DMS 273 treated with DMSO at 0.1 percent for 48 hours (cell line): ENCODE data around the gene NFU1.
"Not testable (repeated sequence)": the region's sequence is repeated elsewhere in the genome, so short reads cannot be mapped to it uniquely, and the experiment has no call there.

Experiments
- DNase-seq: peaks from one replicate; lab custom pipeline; 2025; lab: John Stamatoyannopoulos, UW

NFU1 gene

DNA sequence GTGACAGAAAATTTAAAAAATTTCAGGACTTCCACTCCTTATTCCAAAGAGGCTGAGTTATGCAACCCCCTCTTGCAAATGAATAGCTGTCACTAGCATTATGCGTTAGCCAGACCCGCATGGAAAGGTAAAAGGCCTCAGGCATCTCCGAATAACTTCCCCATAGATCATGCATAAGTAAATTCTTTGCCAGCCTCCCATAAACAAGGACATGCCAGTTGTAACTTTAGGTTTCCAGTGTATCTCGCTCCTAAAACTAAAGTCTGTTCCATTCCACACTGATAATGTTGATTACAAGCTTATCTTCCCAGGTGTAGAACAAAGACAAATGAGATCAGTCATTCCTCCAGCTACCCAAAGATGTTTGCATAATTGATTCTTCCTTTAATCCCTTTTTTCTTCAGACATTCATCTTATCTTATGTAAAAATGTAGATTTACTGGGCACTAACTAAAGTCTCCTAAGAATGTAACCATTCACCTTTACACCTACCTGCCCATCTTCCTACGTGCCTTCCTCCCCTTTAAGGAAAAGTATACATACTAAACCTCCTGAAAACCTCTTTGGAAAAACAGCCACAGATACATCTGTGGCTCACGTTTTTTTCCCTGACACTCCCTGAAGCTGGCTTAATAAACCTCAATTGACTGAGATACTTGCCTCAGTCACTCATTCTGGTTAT, 13.6 kb upstream of the NFU1 start:
- DNase-seq: no peak

DNA sequence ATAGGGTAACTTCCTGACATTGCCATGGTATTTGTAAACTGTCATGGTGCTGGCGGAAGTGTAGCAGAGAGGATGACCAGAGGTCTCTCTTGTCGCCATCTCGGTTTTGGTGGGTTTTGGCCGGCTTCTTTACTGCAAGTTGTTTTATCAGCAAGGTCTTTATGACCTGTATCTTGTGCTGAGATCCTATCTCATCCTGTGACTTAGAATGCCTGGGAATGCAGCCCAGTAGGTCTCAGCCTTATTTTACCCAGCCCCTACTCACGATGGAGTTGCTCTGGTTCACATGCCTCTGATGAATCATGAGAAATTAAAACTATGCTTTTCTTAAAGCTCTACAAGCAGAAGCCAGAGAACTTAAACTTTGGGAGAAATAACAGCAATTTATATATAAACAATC, 12.7 kb upstream of the NFU1 start:
- DNase-seq: no peak

DNA sequence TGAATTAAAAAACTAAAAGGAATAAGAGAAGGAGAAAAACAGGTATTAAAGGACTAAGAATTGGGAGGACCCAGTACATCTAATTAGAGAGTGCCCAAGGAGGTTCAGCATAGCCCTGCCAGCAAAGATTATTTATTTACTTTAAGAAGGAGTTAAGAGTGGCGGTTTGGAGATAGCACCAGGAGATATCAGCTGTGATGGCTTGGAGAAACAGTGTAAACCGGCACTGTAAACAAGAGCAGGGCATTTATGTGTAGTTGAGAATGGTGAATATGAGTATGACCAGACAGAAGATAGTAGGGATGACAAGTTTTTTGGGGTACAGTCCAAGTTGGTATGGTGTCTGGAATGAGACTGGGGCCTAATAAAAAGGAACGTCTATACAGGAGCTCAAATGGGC, 6.4 kb upstream of the NFU1 start:
- DNase-seq: not testable (repeated sequence)

DNA sequence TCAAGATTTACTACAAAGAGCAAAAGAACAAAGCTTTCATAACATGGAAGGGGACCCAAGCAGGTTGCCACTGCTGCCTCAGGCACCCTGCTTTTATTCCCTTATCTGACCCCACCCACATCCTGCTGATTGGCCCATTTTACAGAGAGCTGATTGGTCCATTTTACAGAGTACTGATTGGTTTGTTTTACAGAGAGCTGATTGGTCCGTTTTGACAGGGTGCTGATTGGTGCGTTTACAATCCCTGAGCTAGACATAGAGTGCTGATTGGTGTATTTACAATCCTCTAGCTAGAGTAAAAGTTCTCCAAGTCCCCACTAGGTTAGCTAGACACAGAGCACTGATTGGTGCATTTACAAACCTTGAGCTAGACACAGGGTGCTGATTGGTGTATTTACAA, 2.3 kb upstream of the NFU1 start:
- DNase-seq: not testable (repeated sequence)

DNA sequence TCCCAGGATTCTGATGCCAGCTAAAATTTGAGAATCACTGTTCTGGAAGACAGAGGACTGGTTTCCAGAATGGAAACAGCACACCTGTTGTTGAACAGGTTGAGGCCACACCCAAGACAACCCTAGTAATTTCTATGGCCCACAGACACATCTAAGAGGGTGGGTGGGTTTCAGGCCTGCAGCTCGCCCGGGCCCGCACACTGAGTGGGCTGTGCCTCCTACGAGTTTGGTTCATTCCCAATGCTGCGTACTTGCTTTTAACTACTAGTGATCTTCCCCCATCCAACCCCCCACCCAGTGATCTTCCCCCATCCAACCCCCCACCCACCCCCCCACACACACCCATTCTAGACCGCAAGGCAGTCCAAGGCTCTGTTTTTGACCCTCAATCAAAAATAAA, 1.3 kb upstream of the NFU1 start:
- no peak for DNase-seq

DNA sequence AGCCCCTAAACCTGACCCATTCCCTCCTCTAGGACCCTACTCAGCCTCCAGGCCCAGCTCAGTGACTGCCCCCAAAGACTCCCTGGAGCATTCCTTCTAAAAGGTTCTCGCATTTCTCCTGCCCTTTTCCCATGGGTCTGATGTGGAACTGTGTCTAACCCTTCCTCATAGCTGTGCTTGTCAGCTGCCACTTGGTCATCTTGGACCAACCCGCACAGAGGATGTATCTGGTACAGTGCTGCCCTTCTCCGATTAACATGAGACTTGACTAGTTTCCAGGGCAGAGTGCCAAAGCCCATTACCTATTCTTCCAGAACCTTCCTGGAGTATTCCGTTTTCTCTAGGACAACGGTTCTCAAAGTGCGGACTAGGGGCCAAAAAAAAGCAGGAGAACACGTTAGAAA, 518 bp upstream of the NFU1 start:
- no peak for DNase-seq

- DNase-seq: no peak
Observed at GRCh38 chr2:69436596-69436937, 668 bp downstream of the NFU1 start.

GRCh38 chr2:69434753-69435152, 2.5 kb downstream of the NFU1 start:
- no peak for DNase-seq

GRCh38 chr2:69429491-69430183, 7.6 kb downstream of the NFU1 start:
- DNase-seq: no peak

DNA sequence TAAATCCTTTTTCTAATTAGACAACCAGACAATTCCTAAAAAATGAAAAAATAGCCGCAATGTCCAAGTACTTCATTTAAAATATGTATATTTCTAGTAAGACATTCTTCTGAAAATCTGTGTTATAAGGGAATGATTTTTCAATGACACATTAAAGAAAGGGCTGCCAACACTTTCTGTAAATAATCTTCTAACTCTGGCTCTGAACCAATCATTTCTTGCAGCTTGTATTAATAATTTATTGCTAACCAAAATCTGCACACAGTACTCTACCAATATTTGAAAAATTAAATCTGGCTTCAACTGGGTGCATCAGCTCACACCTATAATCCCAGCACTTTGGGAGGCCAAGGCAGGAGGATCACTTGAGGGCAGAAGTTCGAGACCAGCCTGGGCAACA, 8.3 kb downstream of the NFU1 start:
- DNase-seq: no peak

GRCh38 chr2:69424419-69424818, 12.8 kb downstream of the NFU1 start:
- no peak for DNase-seq

DNA sequence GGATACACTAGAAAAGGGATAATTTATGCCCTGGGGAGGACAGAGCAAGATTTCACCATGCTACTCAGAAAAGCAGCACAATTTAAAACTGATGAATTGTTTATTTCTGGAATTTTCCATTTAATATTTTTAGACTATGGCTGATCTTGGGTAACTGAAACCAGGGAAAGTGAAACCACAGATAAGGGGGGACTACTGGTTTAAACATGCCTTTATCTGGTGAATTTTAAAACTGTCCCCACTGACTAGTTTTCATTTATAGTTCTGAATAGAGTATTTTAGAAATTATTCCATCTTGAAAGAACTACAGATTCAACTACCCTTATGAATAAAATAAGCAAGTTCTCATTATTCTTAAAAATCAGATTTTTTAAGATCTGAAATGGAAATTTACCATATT, 15.0 kb downstream of the NFU1 start:
- DNase-seq: no peak

- DNase-seq: not testable (repeated sequence)
Observed at GRCh38 chr2:69419111-69419510, 18.1 kb downstream of the NFU1 start.

DNA sequence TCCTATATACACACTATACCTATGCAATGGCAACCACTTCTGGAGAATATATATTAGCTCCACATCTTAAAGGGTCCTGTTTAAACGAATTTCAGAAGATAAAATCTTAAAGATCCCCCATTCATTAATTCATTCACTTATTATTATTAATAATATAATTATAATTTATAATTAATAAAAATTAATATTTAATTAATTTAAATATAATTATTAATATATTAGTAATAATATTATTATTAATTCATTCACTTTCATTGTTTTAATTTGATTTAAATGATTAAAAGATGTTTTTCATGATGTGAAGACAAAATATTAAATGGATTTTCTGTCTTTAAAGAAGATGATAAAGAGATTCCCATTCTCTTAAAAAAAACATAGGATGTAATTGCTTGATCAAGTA, 21.1 kb downstream of the NFU1 start:
- DNase-seq: no peak

DNA sequence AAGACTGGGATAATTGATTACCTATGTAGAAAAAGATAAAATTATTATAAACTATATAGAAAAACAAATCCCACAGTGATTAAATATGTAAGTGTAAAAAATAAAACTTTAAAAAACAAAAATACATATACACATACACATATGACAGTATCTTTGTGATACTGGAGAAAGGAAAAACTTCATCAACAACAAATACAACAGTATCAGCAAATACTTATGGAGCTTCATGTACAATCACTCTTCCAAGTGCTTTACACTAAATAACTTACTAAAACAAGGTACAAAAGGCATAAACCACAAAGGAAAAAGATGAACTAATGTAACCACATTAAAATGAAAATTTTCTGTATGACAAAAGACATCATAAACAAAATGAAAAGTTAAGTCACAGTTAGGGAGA, 26.1 kb downstream of the NFU1 start:
- DNase-seq: no peak

GRCh38 chr2:69405306-69405705, 31.9 kb downstream of the NFU1 start:
- DNase-seq: no peak

- no peak for DNase-seq
Observed at GRCh38 chr2:69400121-69400520, 37.1 kb downstream of the NFU1 start.

DNA sequence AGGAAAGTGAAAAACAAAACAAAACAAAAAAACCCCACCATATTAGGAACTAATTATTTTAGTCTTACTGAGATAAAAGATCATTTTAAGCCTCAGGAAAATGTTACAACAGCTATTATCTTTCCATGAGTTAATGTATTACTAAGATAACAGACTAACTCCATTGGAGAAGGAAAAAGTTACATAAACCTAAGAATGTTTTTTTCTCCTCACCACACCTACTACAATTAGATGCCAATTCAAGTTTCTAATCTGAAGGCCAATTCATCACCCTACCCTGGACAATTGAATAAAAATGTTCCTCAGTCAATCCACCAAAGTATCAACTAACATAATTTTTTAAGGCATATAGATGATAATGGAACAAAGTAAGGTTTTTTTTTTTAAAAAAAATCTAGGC, 40.0 kb downstream of the NFU1 start:
- DNase-seq: no peak

DNA sequence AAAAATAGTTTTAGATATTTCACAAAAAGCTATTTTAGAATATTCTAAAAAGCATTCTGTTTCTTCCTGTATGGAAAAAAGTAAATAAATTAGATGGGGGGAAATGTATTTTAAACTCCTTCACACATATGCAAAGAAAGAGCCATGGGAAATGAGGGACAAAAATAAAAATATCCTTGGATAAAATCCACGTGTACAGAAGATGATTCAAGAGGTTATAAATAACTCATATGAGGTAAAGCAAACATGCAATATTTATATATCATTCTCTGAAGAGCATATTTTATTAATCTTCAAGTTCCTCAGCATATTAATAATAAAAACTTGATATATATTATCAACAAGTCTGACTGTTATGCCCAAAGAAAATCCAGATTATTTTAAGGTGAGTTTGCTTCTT, 41.4 kb downstream of the NFU1 start:
- no peak for DNase-seq

DNA sequence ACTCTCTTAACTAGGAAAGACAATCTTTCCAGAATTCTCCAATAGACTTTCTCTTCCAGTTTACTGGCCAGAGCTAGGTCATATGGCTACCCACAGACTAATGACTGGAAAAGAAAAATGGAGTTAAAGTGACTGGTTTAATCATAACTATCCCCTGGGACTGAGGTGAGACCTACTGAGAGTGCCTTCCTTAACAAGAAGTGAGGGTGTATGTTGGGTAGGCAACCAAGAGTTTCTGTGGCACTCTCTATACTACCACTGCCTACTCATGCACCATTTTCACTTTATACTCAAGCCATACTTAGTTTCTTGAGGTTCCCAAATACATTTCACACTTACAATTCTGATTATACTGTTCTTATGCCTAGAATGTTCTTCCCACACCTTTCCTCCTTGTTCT, 43.3 kb downstream of the NFU1 start:
- no peak for DNase-seq

DNA sequence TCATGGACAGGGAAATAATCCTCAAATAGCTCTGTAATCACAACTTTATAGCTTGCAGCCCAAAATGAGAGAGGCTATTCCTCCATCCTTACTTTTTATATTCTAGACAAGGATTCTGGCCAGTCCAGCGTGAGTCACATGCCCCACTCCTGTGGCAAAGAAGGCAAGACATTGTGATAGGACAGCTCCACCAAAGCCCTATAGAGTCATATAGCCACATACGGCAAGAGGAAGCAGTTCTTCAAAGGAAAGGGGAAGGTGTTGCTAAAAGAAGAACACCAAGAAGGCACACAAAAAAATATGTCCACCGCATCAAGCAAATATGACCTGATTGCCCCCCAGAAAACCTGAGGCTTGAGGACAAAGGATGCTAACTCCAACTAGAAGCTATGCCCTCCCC, 46.8 kb downstream of the NFU1 start:
- DNase-seq: no peak

DNA sequence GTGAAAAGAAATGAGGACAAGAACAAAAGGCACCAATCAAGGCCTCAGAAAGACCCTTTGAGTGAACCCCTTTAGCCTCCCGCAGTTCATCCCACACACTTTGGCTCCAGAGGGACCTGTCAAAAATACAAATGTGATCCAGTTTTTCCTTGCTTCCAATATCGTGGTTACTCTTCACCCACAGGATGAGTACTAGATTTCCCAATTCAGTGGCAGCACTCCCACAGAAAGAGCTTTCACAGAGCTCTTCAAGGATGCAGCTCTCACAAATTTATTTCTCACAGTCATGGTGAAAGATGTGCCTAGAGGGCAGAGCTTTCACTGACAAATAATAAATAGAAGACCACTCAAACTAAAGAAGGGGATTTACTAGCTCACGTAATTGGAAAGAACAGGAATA, 47.2 kb downstream of the NFU1 start:
- DNase-seq: no peak

DNA sequence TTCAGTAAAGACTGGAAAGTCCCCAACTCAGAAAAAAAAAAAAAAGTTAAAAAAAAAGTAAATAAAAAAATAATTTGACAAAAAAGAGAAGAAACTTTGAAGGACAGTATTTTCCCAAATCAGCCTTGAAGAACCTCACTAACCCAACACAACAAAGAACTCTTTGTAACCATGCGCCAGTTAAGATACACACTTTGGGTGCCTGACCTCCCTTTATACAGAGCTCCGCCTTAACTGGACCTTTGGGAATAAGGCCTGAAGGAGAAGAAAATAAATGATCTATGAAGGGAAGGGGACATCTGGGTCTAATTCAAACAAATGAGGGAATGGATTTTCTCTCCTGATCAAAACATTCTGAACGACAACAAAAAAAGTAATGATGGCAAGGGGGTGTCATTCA, 48.0 kb downstream of the NFU1 start:
- DNase-seq: no peak

GRCh38 chr2:69387770-69388481, 49.3 kb downstream of the NFU1 start:
- DNase-seq: no peak
